SU-DHL-6 (cell line): ENCODE results near the gene NCF4.

ENCODE experiments used
- EZH2phosphoT487 ChIP-seq: fragments of 200-600 bp; sonication (generic), shearing (Covaris generic); conservative IDR thresholded peaks from 2 replicates; pipeline ENCODE4 v1.6.1; 2018; ENCODE audit warnings: mild to moderate bottlenecking, antibody characterized with exemption, low read length, moderate library complexity, mixed read lengths
- TF ChIP-seq, protein P1 (sequence below): fragments of 200-600 bp; sonication (generic); IDR thresholded peaks from one replicate; pipeline ENCODE4 v1.5.1; 2017; ENCODE audit warnings: antibody characterized with exemption, mild to moderate bottlenecking, low read length, moderate library complexity; ENCODE audit not compliant: insufficient read depth, poor library complexity, severe bottlenecking

DNA sequence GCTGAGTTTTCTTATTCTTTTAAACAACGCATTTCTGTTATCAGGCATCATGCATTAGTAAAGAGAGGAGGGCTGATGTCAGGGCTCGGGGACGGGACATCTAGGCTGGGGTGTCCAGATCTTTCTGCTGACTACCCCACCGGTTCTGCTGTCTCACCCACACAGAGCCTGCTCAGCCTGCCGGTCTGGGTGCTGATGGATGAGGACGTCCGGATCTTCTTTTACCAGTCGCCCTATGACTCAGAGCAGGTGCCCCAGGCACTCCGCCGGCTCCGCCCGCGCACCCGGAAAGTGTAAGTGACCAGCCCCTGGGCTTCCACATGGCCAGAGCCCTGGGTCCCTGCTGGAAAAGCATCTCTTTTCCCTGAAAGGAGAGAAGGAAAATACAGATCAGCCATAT is 9.4 kb downstream of the NCF4 start:
- TF ChIP-seq, protein P1, sequence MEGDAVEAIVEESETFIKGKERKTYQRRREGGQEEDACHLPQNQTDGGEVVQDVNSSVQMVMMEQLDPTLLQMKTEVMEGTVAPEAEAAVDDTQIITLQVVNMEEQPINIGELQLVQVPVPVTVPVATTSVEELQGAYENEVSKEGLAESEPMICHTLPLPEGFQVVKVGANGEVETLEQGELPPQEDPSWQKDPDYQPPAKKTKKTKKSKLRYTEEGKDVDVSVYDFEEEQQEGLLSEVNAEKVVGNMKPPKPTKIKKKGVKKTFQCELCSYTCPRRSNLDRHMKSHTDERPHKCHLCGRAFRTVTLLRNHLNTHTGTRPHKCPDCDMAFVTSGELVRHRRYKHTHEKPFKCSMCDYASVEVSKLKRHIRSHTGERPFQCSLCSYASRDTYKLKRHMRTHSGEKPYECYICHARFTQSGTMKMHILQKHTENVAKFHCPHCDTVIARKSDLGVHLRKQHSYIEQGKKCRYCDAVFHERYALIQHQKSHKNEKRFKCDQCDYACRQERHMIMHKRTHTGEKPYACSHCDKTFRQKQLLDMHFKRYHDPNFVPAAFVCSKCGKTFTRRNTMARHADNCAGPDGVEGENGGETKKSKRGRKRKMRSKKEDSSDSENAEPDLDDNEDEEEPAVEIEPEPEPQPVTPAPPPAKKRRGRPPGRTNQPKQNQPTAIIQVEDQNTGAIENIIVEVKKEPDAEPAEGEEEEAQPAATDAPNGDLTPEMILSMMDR: no peak
- no peak for TF ChIP-seq EZH2phosphoT487
